GM13976 (cell line): Measurements from ENCODE around the gene ANKS6.

Experiments
- DNase-seq: peaks from one replicate; pipeline ENCODE4 v3.0.0; 2012; ENCODE audit warnings: low spot score
- in situ Hi-C: fragments of 300-500 bp; cut with MboI; formaldehyde crosslinking; loops from one replicate; pipeline ENCODE4 v1.12.0; 2022; ENCODE audit warnings: low sequenced_read_pairs, mixed read lengths, inconsistent platforms; ENCODE audit not compliant: unreplicated experiment
- TF ChIP-seq, protein P1 (sequence below): IDR thresholded peaks from 2 replicates; pipeline ENCODE4 v1.5.1; 2012; ENCODE audit warnings: borderline replicate concordance, mild to moderate bottlenecking; ENCODE audit not compliant: insufficient read depth; ENCODE audit errors: extremely low read depth, missing control alignments, control extremely low read depth

Gene ANKS6

DNA sequence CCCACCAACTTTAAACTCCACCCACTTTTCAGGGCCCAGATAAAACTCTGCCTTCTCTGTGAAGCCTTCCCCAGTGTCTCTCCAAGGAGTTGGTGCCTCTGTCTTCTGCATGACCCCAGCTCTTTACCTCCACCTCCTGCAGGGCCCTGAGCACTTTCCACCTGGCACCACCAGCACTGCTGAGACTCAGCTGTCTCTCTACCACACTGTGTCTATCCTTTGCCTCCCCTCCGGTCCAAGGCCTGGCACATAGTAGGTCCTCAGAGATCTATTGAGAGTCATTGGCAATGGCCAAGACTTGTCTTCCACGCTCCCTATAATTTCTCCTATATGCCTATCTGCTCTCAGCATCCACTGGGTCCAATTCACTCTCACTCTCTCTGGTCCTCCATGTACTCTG is 74.7 kb downstream of the ANKS6 start:
- in situ Hi-C loops: no loop called here
- TF ChIP-seq, protein P1, sequence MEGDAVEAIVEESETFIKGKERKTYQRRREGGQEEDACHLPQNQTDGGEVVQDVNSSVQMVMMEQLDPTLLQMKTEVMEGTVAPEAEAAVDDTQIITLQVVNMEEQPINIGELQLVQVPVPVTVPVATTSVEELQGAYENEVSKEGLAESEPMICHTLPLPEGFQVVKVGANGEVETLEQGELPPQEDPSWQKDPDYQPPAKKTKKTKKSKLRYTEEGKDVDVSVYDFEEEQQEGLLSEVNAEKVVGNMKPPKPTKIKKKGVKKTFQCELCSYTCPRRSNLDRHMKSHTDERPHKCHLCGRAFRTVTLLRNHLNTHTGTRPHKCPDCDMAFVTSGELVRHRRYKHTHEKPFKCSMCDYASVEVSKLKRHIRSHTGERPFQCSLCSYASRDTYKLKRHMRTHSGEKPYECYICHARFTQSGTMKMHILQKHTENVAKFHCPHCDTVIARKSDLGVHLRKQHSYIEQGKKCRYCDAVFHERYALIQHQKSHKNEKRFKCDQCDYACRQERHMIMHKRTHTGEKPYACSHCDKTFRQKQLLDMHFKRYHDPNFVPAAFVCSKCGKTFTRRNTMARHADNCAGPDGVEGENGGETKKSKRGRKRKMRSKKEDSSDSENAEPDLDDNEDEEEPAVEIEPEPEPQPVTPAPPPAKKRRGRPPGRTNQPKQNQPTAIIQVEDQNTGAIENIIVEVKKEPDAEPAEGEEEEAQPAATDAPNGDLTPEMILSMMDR: no peak
- DNase-seq: no peak

DNA sequence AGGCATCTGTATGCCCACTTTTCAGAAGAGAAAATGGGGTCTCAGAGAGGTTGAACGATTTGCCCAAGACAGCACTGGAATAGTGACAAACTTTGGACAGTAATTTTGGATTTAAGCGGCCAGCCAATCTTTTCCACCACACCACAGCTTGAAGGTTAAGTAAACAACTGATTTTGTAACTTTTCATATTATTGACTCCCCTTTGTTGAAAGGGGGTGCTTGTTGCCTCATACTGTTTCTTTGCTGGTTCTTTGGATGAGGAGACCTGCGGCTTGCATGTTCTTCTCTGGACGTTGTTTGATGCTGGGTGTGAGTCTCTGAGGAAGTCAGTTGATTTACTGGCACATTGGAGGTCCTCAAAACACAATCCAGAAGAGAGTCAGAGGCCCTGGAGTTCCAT is 76.0 kb downstream of the ANKS6 start:
- TF ChIP-seq, protein P1: no peak
- in situ Hi-C loops: no loop called here
- DNase-seq: no peak

DNA sequence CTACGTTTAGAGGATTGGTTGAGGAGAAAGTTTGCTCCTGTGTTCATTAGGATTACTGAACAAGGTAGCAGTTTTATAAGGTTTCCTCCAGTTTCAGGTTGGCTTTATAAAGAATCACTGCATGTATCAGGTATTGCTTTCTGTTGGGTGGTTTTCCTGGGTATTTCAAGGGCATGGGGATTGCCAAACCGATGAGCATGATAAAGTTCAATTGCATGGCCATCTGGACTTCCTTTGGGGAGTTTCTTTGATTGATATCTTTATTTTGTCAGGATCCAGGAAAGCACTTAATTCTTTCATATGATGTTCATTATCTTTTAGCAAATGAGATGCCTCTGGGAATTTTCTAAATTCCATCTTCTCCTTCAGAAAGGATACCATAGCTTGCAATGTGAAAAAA is 77.3 kb downstream of the ANKS6 start:
- in situ Hi-C loops: no loop called here
- no peak for DNase-seq
- TF ChIP-seq, protein P1: no peak

DNA sequence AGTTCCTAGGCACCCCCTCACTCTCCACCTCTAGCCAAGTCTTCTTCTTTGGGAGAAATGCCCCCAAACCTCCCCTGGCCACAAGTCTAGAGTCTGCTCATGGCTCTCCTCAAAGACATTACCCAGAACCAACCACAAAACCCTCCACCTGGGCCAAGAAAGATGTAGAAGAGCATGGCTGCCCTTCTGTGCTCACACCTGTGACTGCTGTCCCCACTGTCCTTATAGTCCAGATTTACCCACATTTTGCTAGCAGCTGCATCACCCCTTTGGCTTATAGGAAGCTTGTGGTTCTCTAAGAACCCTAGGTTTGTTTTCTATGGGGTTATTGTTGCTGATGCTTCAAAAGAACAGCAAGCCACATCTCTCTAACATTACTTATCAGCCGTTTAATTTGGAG is 81.5 kb downstream of the ANKS6 start:
- in situ Hi-C loops: no loop called here
- TF ChIP-seq, protein P1: no peak
- no peak for DNase-seq

DNA sequence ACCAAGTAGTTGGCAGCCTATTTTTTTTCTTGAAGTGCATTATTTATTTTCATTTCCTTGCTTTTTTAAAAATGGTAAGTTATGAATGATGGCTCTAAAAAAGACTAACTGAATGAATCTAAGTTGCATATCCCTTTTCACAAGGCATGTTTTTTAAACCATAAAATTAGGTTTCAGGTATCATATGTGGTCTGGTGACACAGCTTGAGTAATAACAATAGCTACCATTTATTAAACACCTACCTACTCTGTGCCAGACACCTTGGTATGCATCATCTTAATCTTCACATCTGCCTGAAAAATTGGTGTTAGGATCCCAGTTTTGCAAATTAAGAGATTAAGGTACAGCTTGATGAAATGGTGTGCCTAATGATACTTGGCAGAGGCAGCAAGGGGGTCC is 83.4 kb downstream of the ANKS6 start:
- in situ Hi-C loops: no loop called here
- TF ChIP-seq, protein P1: no peak
- no peak for DNase-seq

DNA sequence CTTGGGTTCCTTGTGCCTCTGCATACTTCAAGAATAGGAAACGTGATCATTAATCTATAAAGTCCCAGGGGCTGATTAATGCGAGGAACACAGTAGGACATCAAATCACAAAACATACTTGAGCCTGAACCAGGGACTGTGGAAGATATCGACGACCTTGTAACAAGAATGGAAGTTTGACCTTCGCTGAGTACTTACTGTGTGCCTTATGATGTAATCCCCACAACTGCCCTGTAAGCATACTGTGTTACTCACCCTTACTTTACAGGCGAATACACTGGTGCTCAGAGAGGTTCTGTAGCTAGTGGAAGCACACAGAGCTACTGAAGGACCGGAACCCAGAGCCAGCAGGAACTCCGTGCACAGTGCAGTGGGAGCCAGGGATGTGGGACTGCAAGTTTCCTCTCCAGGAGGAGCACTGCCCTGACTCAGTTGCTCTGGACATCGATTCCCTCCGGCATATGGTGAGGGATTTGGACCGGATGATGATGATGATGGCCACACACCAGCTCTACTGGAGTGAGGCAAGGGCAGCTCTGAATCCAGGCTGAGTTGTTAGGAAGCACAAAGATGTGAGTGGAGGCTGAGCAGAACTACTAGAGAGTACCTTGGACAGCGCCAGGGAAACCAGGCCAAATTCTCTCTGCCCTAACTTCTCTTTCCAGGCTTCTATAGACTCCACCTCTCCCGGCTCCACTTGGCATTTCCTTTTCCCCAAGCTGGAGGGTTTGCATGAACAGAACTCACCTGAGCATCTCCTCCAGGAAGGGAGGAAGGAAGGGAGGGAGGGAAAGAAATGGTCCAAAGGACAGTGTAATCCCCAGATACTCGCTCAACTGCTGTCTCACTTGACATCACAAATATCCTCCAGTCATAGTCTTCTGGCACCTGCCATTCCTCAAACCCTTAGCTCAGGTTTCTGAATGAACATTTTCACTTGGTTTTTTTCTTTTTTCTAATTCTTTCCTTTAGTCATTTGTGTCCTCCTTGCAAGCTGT is 86.1 kb downstream of the ANKS6 start:
- TF ChIP-seq, protein P1: no peak
- in situ Hi-C loops: no loop called here
- no peak for DNase-seq
